Transverse colon (tissue), 4 donors: ENCODE measurements around the gene RAPGEF4. TPM values are rescaled to one million over a fixed set of nuclear protein-coding genes. Genes with fewer than 3 reads are reported as not detected.
"Not testable (repeated sequence)": the region's sequence is repeated elsewhere in the genome, so short reads cannot be mapped to it uniquely, and the experiment has no call there.

ENCODE experiments used
- DNase-seq: peaks from one replicate; pipeline ENCODE4 v3.0.0-alpha.2; 2019
- H3K27ac ChIP-seq, 4 donors: fragments of 200-600 bp; sonication (generic); 2 replicates each; pipeline ENCODE4 v1.5.1; 2016 to 2018; ENCODE audit warnings: inconsistent platforms in 4 of 4
- H3K27me3 ChIP-seq: fragments of 200-600 bp; sonication (generic); 2 replicates; pipeline ENCODE4 v1.5.1; 2017; ENCODE audit warnings: inconsistent platforms
- H3K36me3 ChIP-seq, 4 donors: fragments of 200-600 bp; sonication (generic); 2 replicates each; pipeline ENCODE4 v1.5.1; 2017 to 2019; ENCODE audit warnings: inconsistent platforms in 4 of 4
- H3K4me1 ChIP-seq, 4 donors: fragments of 200-600 bp; sonication (generic); 2 replicates each; pipeline ENCODE4 v1.5.1; 2017 to 2020; ENCODE audit warnings: inconsistent platforms in 4 of 4
- H3K4me3 ChIP-seq, 4 donors: fragments of 200-600 bp; sonication (generic); 1 replicate in 1 of 4; 2 replicates in 3 of 4; pipeline versions ENCODE4 v1.5.1 to v1.6.1; 2017 to 2019; ENCODE audit warnings: inconsistent platforms in 4 of 4
- H3K9me3 ChIP-seq, 2 donors: fragments of 200-600 bp; sonication (generic); 2 replicates each; pipeline ENCODE4 v1.5.1; 2017 to 2019; ENCODE audit warnings: inconsistent platforms in 2 of 2
- EP300 ChIP-seq: sonication (generic); formaldehyde crosslinking; IDR thresholded peaks from one replicate; pipeline ENCODE4 v1.6.1; 2017; ENCODE audit warnings: antibody characterized with exemption, low read depth
- POLR2A ChIP-seq: fragments of 450-650 bp; IDR thresholded peaks from one replicate; pipeline ENCODE4 v1.6.1; 2016; ENCODE audit warnings: antibody characterized with exemption, mild to moderate bottlenecking, moderate library complexity
- POLR2AphosphoS5 ChIP-seq, 3 donors: sonication (generic); formaldehyde crosslinking; IDR thresholded peaks; one replicate each; pipeline ENCODE4 v1.6.1; 2016; ENCODE audit warnings: antibody characterized with exemption in 3 of 3
- WGBS, 2 donors: methylation state at CpG; one replicate each; pipeline ENCODE4 v1.1.5; 2018; ENCODE audit warnings: low coverage in 1 of 2; 5-methylcytosine and 5-hydroxymethylcytosine counted together
- in situ Hi-C, 4 donors: fragments of 200-750 bp; cut with MboI; loops; one replicate each; pipeline versions ENCODE4 v1.15.0 to v1.15.1; 2017; ENCODE audit warnings: low sequenced_read_pairs in 3 of 4, low pct_ligation_motif_present in 1 of 4, low pct_unique_long_range_greater_than_20kb in 1 of 4
- intact Hi-C: fragments of 100-400 bp; cut with DNase I; formaldehyde crosslinking; loops from one replicate; pipeline ENCODE4 v1.15.1; 2023; ENCODE audit warnings: low total_unique reads
- total RNA-seq, 4 donors: library from RNA; depleted of rRNA; stranded (reverse); fragments of >200 nt; gene quantifications; one replicate each; pipeline ENCODE4 v1.1.0, GENCODE V29; 2016
- TF ChIP-seq, protein P1 (sequence below), 5 experiments: fragments of 200-600 bp in 3 of 5; fragments of 450-650 bp in 2 of 5; sonication (generic) in 3 of 5; IDR thresholded peaks; 1 replicate in 2 of 5; 2 replicates in 3 of 5; pipeline ENCODE4 v1.5.1; 2016 to 2017; ENCODE audit warnings: antibody characterized with exemption in 5 of 5, inconsistent platforms in 3 of 5, mild to moderate bottlenecking in 2 of 5, moderate library complexity in 1 of 5

RAPGEF4 gene
- total RNA-seq, 4 donors from 2014 or later: 1.4 to 12.3 (median 2.2) TPM; not detected in 1

- no peak overlapping the region for H3K4me3 ChIP-seq
- H3K36me3 ChIP-seq: no peaks in the 10 kb centered on the region
- in situ Hi-C loops (no loop called here), intact Hi-C loops (no loop called here)
- peaks cover 0 to 10% (median 6%) of the 10 kb centered on the region in 4 donors for H3K4me1 ChIP-seq
- peaks cover 46% of the 10 kb centered on the region for H3K27me3 ChIP-seq
- TF ChIP-seq POLR2AphosphoS5 (IDR thresholded peaks at IDR 0.05) (no peak), EP300 (no peak), POLR2A (no peak)
- TF ChIP-seq, protein P1, sequence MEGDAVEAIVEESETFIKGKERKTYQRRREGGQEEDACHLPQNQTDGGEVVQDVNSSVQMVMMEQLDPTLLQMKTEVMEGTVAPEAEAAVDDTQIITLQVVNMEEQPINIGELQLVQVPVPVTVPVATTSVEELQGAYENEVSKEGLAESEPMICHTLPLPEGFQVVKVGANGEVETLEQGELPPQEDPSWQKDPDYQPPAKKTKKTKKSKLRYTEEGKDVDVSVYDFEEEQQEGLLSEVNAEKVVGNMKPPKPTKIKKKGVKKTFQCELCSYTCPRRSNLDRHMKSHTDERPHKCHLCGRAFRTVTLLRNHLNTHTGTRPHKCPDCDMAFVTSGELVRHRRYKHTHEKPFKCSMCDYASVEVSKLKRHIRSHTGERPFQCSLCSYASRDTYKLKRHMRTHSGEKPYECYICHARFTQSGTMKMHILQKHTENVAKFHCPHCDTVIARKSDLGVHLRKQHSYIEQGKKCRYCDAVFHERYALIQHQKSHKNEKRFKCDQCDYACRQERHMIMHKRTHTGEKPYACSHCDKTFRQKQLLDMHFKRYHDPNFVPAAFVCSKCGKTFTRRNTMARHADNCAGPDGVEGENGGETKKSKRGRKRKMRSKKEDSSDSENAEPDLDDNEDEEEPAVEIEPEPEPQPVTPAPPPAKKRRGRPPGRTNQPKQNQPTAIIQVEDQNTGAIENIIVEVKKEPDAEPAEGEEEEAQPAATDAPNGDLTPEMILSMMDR (IDR thresholded peaks at IDR 0.05): no peak
- H3K27ac ChIP-seq: no peak overlapping the region
- H3K9me3 ChIP-seq: no peaks in the 10 kb centered on the region
- no peak for DNase-seq
- WGBS, 2 donors: 70 to 72% methylated on average over 3 to 5 of the region's 5 CpGs
Measured at GRCh38 chr2:172740856-172741255, 5.2 kb downstream of the RAPGEF4 start.

DNA sequence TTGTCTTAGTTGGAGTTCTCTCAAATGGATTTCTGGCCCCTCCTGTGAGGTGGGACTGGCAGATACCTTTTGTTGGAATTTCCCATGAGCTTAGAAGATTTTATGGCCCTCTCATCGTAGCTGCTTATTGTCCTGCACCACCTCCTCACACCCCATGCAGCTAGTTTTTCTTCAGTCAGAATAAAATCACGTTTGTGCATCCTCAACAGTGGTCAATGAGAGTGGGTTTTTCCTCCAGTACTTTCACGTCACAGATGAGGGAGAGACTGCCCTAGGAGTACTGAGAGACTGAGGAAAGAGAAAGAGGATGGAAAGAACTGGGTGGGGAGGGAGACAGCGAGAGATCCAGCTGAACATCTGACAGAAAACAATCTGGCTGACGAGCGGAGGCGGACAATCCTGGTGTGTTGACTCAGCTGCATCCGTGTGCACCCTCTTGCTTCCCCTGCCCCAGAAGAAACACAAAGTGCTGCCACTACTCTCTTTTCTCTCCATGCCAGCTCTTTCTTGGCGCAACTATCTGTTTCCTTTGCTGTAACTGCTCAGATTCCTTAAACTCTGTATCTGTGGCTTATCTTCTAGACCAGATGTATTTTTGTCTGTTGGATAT lies 7.4 kb downstream of the RAPGEF4 start:
- H3K9me3 ChIP-seq: no peaks in the 10 kb centered on the region
- no peaks in the 10 kb centered on the region for H3K4me1 ChIP-seq
- DNase-seq: no peak
- in situ Hi-C loops (no loop called here), intact Hi-C loops (no loop called here)
- TF ChIP-seq EP300 (no peak), POLR2A (no peak), POLR2AphosphoS5 (IDR thresholded peaks at IDR 0.05) (no peak)
- TF ChIP-seq, protein P1 (IDR thresholded peaks at IDR 0.05): no peak
- WGBS, 2 donors: 68 to 82% methylated on average over 5 to 9 of the region's 9 CpGs
- H3K27me3 ChIP-seq: peaks cover 24% of the 10 kb centered on the region
- no peak overlapping the region for H3K4me3 ChIP-seq
- H3K27ac ChIP-seq: no peak overlapping the region
- H3K36me3 ChIP-seq: no peaks in the 10 kb centered on the region

GRCh38 chr2:172743898-172744297 lies 8.3 kb downstream of the RAPGEF4 start:
- intact Hi-C loops: no loop called here
- Histone ChIP-seq H3K27ac (no peak overlapping the region), H3K27me3 (peaks cover 18% of the 10 kb centered on the region), H3K4me1 (no peaks in the 10 kb centered on the region), H3K4me3 (no peak overlapping the region), H3K9me3 (no peaks in the 10 kb centered on the region), H3K36me3 (no peaks in the 10 kb centered on the region)
- DNase-seq: no peak
- in situ Hi-C loops: no loop called here
- 75 to 85% methylated on average over 1 of the region's 1 CpG for WGBS, 2 donors
- TF ChIP-seq, protein P1 (IDR thresholded peaks at IDR 0.05): no peak
- TF ChIP-seq POLR2A: no peak
- no peak for TF ChIP-seq EP300
- no peak for TF ChIP-seq POLR2AphosphoS5 (IDR thresholded peaks at IDR 0.05)

DNA sequence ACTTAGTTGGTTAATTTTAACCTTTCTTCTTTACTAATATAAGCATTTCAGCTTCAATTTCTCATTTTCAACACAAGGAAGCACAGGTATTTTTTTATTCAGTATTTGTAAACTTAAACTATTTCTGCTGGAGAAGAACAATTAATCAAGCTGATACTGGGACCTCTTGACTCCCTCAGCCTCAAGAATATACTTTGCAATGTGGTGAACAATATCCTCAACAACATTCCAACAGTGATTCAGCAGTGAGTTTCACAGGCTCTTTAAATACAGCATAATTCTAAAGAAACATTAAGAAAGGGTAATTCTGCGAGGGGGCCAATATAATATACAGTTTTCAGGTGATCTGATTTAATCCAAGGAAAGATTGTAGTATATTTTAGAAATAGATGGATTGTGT lies 10.0 kb downstream of the RAPGEF4 start:
- Histone ChIP-seq H3K9me3 (no peaks in the 10 kb centered on the region), H3K4me1 (no peaks in the 10 kb centered on the region), H3K4me3 (no peak overlapping the region), H3K27ac (no peak overlapping the region), H3K27me3 (peaks cover 9% of the 10 kb centered on the region), H3K36me3 (no peaks in the 10 kb centered on the region)
- TF ChIP-seq POLR2A (no peak), POLR2AphosphoS5 (IDR thresholded peaks at IDR 0.05) (no peak), EP300 (no peak)
- TF ChIP-seq, protein P1 (IDR thresholded peaks at IDR 0.05): no peak
- in situ Hi-C loops: no loop called here
- DNase-seq: no peak
- WGBS, 2 donors: 83 to 90% methylated on average over 1 of the region's 1 CpG
- intact Hi-C loops: no loop called here

DNA sequence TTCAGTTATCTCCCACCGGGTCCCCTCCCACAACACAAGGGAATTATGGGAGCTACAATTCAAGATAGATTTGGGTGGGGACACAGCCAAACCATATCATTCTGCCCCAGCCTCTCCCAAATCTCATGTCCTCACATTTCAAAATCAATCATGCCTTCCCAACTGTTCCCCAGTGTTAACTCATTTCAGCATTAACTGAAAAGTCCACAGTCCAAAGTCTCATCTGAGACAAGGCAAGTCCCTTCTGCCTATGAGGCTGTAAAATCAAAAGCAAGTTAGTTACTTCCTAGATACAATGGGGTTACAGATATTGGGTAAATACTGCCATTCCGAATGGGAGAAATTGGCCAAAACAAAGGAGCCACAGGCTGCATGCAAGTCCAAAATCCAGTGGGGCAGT lies 12.9 kb downstream of the RAPGEF4 start:
- 49 to 85% methylated on average over 2 of the region's 2 CpGs for WGBS, 2 donors
- H3K27ac ChIP-seq, H3K9me3 ChIP-seq, DNase-seq, intact Hi-C loops, H3K4me3 ChIP-seq, H3K4me1 ChIP-seq, H3K36me3 ChIP-seq, in situ Hi-C loops, H3K27me3 ChIP-seq: not testable (repeated sequence)
